AG04450 (cell line): ENCODE measurements around the gene ORM1. TPM values are rescaled to one million over a fixed set of nuclear protein-coding genes. Genes with fewer than 3 reads are reported as not detected.

Experiments used
- CTCF ChIA-PET: fragments of 300-600, 350-600 bp; formaldehyde crosslinking; extraction: SDS; loops from one replicate; lab custom pipeline; 2022; ENCODE audit warnings: antibody characterized with exemption, inconsistent platforms; lab: Charles Lee
- POLR2A ChIA-PET: fragments of 350-600 bp; formaldehyde crosslinking; extraction: SDS; loops from one replicate; lab custom pipeline; 2021; ENCODE audit warnings: antibody characterized with exemption, inconsistent platforms; lab: Yijun Ruan, JAX
- DNase-seq: peaks from one replicate; pipeline ENCODE4 v3.0.0-alpha.2; 2011; ENCODE audit warnings: low read depth, low spot score
- H3K27ac ChIP-seq: one replicate; pipeline ENCODE4 v1.5.1; 2012; ENCODE audit warnings: low read depth, low read length, control low read depth
- H3K27me3 ChIP-seq: one replicate; pipeline ENCODE4 v1.6.0; 2012; ENCODE audit warnings: low read length; ENCODE audit not compliant: control insufficient read depth, insufficient read depth
- H3K4me3 ChIP-seq: 2 replicates; pipeline ENCODE4 v1.5.1; 2011; ENCODE audit warnings: mild to moderate bottlenecking, low read depth, low read length, control low read depth
- H3K9me3 ChIP-seq: 2 replicates; pipeline ENCODE4 v1.5.1; 2012; ENCODE audit warnings: low read length; ENCODE audit not compliant: control insufficient read depth, insufficient read depth
- polyA plus RNA-seq: library from polyadenylated mRNA; depleted of rRNA; stranded (reverse); fragments of >200 nt; gene quantifications from 2 replicates; pipeline ENCODE4 v1.2.3, GENCODE V29; 2011
- TF ChIP-seq, protein P1 (sequence below): IDR thresholded peaks from 2 replicates; pipeline ENCODE4 v1.5.1; 2011; ENCODE audit warnings: low read depth, low read length, control low read depth, inconsistent platforms

ORM1 gene
- polyA plus RNA-seq, 1 experiment: 0.17 TPM

DNA sequence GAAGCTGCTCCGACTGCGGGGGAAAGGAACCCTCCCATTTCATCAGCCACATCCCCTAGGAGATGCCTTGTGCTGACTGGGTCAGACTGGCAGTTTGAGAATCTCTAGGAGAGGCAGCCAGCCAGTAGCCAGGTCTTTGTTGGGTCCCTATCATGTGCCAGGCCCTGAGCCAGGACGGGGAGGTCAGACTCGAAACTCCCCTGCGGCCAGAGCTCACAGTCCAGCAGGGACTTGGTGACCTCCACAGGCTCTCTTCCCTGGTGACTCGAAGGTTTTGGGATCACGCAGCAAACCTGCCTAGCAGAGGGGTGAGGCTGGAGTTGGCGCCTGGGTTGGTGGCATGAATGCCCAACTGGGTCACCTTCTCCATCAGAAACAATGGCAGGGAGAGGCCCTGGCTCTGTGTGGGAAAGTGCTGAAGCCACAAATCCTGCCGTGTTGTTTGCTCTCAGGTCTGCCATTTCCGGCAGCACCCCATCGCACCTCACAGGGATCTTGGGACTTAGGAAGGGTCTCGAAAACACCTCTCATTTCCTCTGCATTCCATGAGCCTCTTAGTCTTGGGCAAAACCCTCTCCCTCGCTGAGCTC is 14.4 kb upstream of the ORM1 start:
- Histone ChIP-seq H3K4me3 (no peak overlapping the region), H3K27me3 (no peaks in the 10 kb centered on the region), H3K9me3 (no peaks in the 10 kb centered on the region), H3K27ac (peak overlapping the region; percentile 11)
- TF ChIP-seq, protein P1, sequence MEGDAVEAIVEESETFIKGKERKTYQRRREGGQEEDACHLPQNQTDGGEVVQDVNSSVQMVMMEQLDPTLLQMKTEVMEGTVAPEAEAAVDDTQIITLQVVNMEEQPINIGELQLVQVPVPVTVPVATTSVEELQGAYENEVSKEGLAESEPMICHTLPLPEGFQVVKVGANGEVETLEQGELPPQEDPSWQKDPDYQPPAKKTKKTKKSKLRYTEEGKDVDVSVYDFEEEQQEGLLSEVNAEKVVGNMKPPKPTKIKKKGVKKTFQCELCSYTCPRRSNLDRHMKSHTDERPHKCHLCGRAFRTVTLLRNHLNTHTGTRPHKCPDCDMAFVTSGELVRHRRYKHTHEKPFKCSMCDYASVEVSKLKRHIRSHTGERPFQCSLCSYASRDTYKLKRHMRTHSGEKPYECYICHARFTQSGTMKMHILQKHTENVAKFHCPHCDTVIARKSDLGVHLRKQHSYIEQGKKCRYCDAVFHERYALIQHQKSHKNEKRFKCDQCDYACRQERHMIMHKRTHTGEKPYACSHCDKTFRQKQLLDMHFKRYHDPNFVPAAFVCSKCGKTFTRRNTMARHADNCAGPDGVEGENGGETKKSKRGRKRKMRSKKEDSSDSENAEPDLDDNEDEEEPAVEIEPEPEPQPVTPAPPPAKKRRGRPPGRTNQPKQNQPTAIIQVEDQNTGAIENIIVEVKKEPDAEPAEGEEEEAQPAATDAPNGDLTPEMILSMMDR: no peak
- DNase-seq: no peak
- ChIA-PET POLR2A (no interaction called here), CTCF (interaction anchor here (1.3 to 1.4 kb wide), 3 partner anchors 17 to 200 kb away, joined by 3 to 6 read pairs (median 4); no protein-coding TSS in a partner anchor)

DNA sequence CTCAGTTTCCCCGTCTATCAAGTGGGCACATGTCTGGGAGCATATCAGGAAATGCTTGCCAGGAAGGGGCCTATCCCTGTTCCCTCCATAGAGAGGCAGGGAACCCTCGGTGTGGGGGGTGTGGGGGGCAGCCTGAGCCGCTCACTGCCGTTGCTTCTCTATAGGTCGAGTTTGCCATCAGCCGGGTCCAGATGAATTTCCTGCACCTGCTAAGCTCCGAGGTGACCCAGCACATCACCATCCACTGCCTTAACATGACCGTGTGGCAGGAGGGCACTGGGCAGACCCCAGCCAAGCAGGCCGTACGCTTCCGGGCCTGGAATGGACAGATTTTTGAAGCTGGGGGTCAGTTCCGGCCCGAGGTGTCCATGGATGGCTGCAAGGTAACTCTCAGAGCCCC is 13.8 kb upstream of the ORM1 start:
- H3K9me3 ChIP-seq: no peaks in the 10 kb centered on the region; the same call in 1 of the 2 replicates
- ChIA-PET CTCF (interaction anchor here (1.3 to 1.4 kb wide), 3 partner anchors 18 to 201 kb away, joined by 3 to 6 read pairs (median 4); no protein-coding TSS in a partner anchor), POLR2A (no interaction called here)
- H3K27ac ChIP-seq: no peak overlapping the region
- H3K4me3 ChIP-seq: no peak overlapping the region
- DNase-seq: no peak
- TF ChIP-seq, protein P1: no peak
- H3K27me3 ChIP-seq: no peaks in the 10 kb centered on the region

DNA sequence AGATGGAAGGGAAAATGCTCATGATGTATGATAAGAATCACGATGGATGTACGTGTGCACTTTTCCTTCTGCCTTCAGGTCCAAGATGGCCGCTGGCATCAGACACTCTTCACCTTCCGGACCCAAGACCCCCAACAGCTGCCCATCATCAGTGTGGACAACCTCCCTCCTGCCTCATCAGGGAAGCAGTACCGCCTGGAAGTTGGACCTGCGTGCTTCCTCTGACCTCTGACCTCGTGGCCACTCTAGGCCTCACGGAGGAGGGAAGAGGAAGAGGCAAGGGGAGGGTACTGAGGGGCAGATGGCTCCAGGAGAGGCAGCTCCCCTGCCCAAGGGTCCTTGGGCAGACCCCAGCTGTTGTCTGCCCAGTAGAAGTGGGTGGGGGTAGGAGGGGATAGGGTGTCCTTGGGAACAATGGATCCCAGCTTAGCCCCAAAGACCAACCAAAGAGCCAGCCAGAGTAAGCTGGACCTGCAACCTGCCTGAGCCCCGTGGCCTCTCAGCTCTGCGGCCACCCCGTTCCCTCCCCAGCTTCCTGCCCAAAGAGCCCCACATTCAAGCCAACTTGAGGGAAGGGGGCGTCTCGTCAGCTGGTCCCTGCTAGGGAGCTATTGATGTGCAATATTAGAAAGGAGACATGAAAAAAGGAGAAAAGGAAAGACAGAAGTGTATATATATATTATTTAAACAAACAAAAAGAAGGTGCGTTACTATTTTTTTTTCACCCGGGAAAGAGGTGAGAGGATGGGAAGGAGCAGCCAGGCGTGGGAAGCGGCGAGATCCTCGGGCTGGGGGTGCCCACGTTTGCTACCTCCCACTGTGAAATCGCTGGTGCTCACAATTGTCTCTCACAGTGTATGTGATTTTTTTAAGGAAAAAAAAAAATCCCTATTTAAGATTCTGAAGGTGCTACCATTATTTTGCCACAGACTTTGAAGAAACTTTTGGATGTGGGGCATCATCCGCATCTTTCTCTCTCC is 12.1 kb upstream of the ORM1 start:
- POLR2A ChIA-PET: no interaction called here
- no peak overlapping the region for H3K27ac ChIP-seq
- TF ChIP-seq, protein P1: no peak
- H3K4me3 ChIP-seq: no peak overlapping the region
- peaks cover 7% of the 10 kb centered on the region for H3K9me3 ChIP-seq
- DNase-seq: no peak
- H3K27me3 ChIP-seq: no peaks in the 10 kb centered on the region
- CTCF ChIA-PET: interaction anchor here (0.9 to 1.0 kb wide), 2 partner anchors 20 to 203 kb away, joined by 3 read pairs; no protein-coding TSS in a partner anchor

DNA sequence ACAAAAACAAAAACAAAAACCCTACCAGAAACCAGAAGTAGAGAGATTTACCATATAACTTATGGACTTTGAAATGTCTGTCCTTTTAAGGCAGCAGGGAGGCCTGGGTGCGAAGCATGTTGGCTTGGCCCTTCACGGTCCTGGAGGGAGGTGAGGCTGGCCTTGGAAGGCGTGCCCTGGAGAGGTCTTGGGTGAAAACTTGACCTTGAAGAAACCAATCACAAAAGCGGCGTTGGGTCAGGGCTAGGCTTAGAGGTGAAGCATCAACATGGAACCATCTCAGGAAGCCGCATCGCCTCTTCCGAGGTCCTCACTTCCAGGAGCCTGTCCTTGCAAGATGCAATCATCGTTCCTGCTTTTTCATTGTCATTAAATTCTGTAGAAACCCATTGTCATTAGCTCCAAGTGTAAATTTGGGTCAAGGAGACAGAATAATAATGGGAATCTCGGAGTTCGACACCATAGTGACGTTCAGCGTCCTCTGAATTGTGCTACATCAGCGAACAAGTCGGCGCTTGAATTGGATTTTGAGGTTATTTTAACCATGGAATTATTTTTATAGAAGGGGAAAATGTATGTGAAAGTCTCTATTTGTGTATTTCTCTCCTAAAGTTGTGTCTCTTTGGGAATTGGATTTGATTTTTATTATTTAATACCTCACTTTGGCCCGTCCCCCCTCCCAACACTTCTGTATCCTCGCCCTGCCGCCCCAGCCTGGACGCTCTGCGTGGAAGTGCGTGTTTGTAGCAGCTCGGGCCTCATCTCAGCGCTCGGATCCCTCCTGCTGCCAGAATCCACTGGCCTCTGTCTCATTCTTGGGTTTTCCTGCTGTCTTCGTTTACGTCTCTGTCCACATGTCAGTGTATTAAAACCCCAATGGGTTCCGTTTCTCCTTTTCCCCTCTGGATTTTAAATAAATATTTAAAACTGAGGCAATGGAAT is 11.1 kb upstream of the ORM1 start:
- DNase-seq: no peak
- Histone ChIP-seq H3K9me3 (peaks cover 7% of the 10 kb centered on the region), H3K27ac (no peak overlapping the region), H3K4me3 (no peak overlapping the region), H3K27me3 (no peaks in the 10 kb centered on the region)
- ChIA-PET POLR2A (no interaction called here), CTCF (interaction anchor here (0.5 kb wide), 1 partner anchor 27 kb away, joined by 3 read pairs; no protein-coding TSS in a partner anchor)
- TF ChIP-seq, protein P1: no peak
